Stomach smooth muscle (tissue), 2 donors: ENCODE results near the gene CBX3.
"Not testable (repeated sequence)": the region's sequence is repeated elsewhere in the genome, so short reads cannot be mapped to it uniquely, and the experiment has no call there.

ENCODE experiments used
- H3K27ac ChIP-seq: one replicate; pipeline ENCODE4 v1.7.0; 2013; ENCODE audit warnings: mild to moderate bottlenecking, low read length, inconsistent platforms
- H3K27me3 ChIP-seq, 2 donors: one replicate each; pipeline ENCODE4 v1.7.0; 2013; ENCODE audit warnings: low read length in 2 of 2; ENCODE audit not compliant: insufficient read depth in 2 of 2, control insufficient read depth in 1 of 2
- H3K36me3 ChIP-seq, 2 donors: one replicate each; pipeline ENCODE4 v1.7.0; 2013; ENCODE audit warnings: low read length in 2 of 2; ENCODE audit not compliant: control insufficient read depth in 2 of 2, insufficient read depth in 2 of 2
- H3K4me1 ChIP-seq: one replicate; pipeline ENCODE4 v1.7.0; 2013; ENCODE audit warnings: low read length; ENCODE audit not compliant: control insufficient read depth, insufficient read depth
- H3K4me3 ChIP-seq, 2 donors: one replicate each; pipeline ENCODE4 v1.7.0; 2013; ENCODE audit warnings: low read length in 2 of 2
- H3K9ac ChIP-seq, 2 donors: one replicate each; pipeline ENCODE4 v1.7.0; 2013; ENCODE audit warnings: low read length in 2 of 2, mild to moderate bottlenecking in 1 of 2
- H3K9me3 ChIP-seq, 2 donors: one replicate each; pipeline ENCODE4 v1.7.0; 2013; ENCODE audit warnings: low read length in 2 of 2; ENCODE audit not compliant: control insufficient read depth in 2 of 2
- donor health status: healthy.
- donor health status: Pancreatic carcinoma.

The CBX3 gene

DNA sequence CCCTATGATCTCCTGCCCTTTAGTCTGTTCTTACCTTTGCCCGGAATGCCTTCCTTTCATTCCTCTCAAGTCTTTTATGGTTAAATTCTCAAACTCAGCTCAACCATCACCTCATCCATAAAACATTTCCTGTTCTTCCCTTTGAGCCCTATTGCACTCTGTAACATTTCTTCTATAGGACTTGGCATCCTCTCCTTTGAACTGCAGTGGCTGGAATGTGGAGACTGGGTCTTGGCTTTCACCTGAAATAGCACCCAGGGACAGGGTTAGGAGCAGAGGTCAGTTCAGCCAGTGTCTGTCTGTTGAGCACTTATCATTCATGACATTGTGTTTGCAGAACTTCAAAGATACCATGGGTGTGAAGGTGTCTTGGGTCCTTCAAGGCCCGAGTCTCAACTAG lies 42.3 kb upstream of the CBX3 start:
- H3K4me3 ChIP-seq: no peak overlapping the region
- H3K9ac ChIP-seq: no peak overlapping the region
- peaks cover 4 to 9% of the 10 kb centered on the region in 2 donors for H3K27me3 ChIP-seq
- H3K9me3 ChIP-seq: no peaks in the 10 kb centered on the region
- H3K27ac ChIP-seq: no peak overlapping the region
- H3K36me3 ChIP-seq: no peaks in the 10 kb centered on the region
- H3K4me1 ChIP-seq: no peaks in the 10 kb centered on the region

GRCh38 chr7:26160896-26161295 lies 40.6 kb upstream of the CBX3 start:
- Histone ChIP-seq H3K4me1 (no peaks in the 10 kb centered on the region), H3K27ac (no peak overlapping the region), H3K9me3 (no peaks in the 10 kb centered on the region), H3K4me3 (no peak overlapping the region), H3K27me3 (no peaks in the 10 kb centered on the region), H3K36me3 (no peaks in the 10 kb centered on the region), H3K9ac (no peak overlapping the region)

DNA sequence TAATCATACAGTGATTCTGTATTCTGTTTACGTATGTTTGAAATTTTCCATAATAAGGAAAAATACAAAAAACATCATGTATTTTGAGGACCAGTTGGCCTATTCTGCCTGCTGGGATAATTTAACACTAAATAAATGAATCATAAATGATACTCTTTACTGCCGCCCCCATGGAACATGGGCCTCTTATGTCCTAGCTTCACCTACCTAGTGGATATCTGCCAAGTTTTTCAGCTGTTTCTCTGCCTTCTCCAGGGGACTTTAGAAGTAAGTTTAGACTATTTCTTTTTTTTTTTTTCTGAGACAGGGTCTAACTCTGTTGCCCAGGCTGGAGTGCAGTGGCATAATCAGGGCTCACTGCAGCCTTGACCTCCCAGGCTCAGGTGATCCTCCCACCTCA lies 39.1 kb upstream of the CBX3 start:
- no peaks in the 10 kb centered on the region for H3K36me3 ChIP-seq
- no peaks in the 10 kb centered on the region for H3K9me3 ChIP-seq
- no peak overlapping the region for H3K4me3 ChIP-seq

GRCh38 chr7:26163804-26164203 lies 37.7 kb upstream of the CBX3 start:
- not testable (repeated sequence) for H3K4me3 ChIP-seq, H3K4me1 ChIP-seq, H3K27ac ChIP-seq, H3K9ac ChIP-seq, H3K36me3 ChIP-seq, H3K9me3 ChIP-seq, H3K27me3 ChIP-seq

More for the DNA sequence above, 39.1 kb upstream of the CBX3 start:
- Histone ChIP-seq H3K4me1 (no peaks in the 10 kb centered on the region), H3K27ac (no peak overlapping the region), H3K9ac (no peak overlapping the region), H3K27me3 (no peaks in the 10 kb centered on the region)

DNA sequence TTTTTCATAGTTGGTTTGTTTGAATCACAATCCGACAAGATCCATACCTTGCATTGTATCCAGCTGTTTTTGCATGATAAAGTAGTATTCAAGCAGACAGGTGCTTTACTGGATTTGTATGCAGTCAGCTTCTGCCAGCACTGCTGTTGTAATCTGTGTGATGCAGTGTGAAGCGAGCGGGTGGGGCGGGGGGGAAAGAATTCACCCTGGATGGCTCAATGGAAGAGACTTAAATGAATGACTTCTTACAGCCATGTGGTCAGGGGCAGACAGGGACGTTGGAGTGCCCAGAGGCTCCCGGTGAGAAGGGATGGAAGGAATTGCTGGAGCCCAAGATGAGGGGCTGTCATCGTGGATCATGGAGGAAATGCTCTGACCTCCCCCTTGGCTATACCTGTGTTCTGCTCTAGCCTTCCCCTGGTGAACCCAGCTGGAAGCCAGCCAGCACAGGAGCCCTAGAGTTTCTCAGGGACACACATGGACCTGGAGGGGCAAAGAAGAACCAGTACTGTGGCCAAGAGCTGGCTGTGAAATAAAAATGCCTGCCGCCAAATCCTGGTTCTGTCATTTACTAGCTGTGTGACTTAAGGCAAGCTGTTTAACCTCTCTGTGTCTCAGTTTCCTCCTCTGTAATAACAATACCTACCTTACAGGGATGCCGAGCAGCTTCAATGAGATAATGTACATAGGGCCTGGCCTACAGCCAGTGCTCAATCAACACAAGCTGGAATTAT lies 35.4 kb upstream of the CBX3 start:
- Histone ChIP-seq H3K4me1 (no peaks in the 10 kb centered on the region), H3K4me3 (no peak overlapping the region), H3K9me3 (no peaks in the 10 kb centered on the region), H3K27me3 (no peaks in the 10 kb centered on the region), H3K9ac (no peak overlapping the region), H3K27ac (no peak overlapping the region), H3K36me3 (peaks cover 0 to 2% of the 10 kb centered on the region in 2 donors)

GRCh38 chr7:26166684-26167266 lies 34.8 kb upstream of the CBX3 start:
- Histone ChIP-seq H3K36me3 (peaks cover 0 to 2% of the 10 kb centered on the region in 2 donors), H3K9me3 (no peaks in the 10 kb centered on the region), H3K9ac (no peak overlapping the region), H3K4me1 (no peaks in the 10 kb centered on the region), H3K27me3 (no peaks in the 10 kb centered on the region), H3K27ac (no peak overlapping the region), H3K4me3 (no peak overlapping the region)

GRCh38 chr7:26167303-26167934 lies 34.1 kb upstream of the CBX3 start:
- Histone ChIP-seq H3K27ac (no peak overlapping the region), H3K4me1 (no peaks in the 10 kb centered on the region), H3K27me3 (no peaks in the 10 kb centered on the region), H3K36me3 (peaks cover 0 to 2% of the 10 kb centered on the region in 2 donors), H3K4me3 (no peak overlapping the region), H3K9ac (no peak overlapping the region), H3K9me3 (no peaks in the 10 kb centered on the region)

DNA sequence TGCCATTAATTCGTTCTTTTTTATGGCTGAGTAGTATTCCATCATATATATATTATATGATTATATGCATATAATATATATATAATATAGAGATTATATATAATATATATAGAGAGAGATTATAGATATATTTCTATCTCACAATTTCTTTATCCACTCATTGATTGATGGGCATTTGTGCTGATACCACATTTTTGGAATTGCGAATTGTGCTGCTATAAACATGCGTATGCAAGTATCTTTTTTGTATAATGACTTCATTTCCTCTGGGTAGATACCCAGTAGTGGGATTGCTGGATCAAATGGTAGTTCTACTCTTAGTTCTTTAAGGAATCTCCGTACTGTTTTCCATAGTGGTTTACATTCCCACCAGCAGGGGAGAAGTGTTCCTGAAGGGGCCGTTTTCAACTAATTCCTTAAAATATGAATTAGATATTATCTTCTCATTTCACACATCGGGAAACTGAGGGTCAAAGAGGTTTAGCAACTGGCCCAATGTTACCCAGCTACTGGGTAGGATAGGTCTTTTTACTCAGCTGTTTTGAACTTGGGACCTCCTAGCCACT lies 33.0 kb upstream of the CBX3 start:
- H3K4me3 ChIP-seq: no peak overlapping the region
- no peaks in the 10 kb centered on the region for H3K9me3 ChIP-seq
- no peaks in the 10 kb centered on the region for H3K27me3 ChIP-seq
- H3K9ac ChIP-seq: no peak overlapping the region
- H3K27ac ChIP-seq: no peak overlapping the region
- no peaks in the 10 kb centered on the region for H3K4me1 ChIP-seq
- H3K36me3 ChIP-seq: peaks cover 0 to 2% of the 10 kb centered on the region in 2 donors

GRCh38 chr7:26169271-26169670 lies 32.3 kb upstream of the CBX3 start:
- H3K4me3 ChIP-seq: no peak overlapping the region
- no peak overlapping the region for H3K27ac ChIP-seq
- no peak overlapping the region for H3K9ac ChIP-seq
- peaks cover 0 to 2% of the 10 kb centered on the region in 2 donors for H3K36me3 ChIP-seq
- no peaks in the 10 kb centered on the region for H3K27me3 ChIP-seq
- no peaks in the 10 kb centered on the region for H3K9me3 ChIP-seq
- no peaks in the 10 kb centered on the region for H3K4me1 ChIP-seq

DNA sequence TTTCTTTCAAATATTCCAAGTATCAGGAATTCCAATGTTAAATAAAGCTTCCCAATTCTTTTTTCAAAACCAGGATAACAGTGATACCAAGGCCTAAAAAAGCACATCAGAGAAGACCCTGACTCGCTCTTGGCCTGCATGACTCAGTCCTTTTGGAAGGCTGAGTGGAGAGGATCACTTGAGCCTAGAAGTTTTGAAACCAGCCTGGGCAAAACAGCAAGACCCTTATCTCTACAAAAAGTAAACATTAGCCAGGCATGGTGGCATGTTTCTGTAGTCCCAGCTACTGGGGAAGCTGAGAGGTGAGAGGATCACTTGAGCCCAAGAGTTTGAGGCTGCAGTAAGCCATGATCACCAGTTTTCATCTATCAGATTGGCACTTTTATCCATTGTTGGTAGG lies 30.9 kb upstream of the CBX3 start:
- Histone ChIP-seq H3K27me3 (no peaks in the 10 kb centered on the region), H3K27ac (no peak overlapping the region), H3K4me1 (no peaks in the 10 kb centered on the region), H3K9ac (no peak overlapping the region), H3K4me3 (no peak overlapping the region), H3K9me3 (no peaks in the 10 kb centered on the region), H3K36me3 (peaks cover 0 to 2% of the 10 kb centered on the region in 2 donors)

DNA sequence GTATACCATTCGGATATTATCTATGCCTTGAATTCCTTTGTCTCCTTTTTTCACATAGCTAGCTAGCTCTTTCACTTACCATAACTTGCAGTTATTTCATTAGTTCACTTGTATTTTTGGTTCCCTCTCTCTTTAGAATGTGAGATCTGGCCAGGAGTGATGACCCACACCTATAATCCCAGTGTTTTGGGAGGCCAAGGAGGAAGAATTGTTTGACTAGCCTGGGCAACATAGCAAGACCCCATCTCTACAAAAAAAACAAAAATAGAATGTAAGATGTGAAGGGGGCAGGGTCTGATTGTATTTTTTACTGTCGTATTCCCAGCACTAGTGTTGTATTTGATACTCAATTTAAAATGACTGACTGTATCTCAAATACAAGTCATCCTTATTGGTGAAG lies 29.9 kb upstream of the CBX3 start:
- Histone ChIP-seq H3K4me3 (no peak overlapping the region), H3K9me3 (no peaks in the 10 kb centered on the region), H3K9ac (no peak overlapping the region), H3K27ac (no peak overlapping the region), H3K27me3 (no peaks in the 10 kb centered on the region), H3K4me1 (no peaks in the 10 kb centered on the region), H3K36me3 (peaks cover 0 to 2% of the 10 kb centered on the region in 2 donors)
